ENCODE results near the gene RBP2.

Gene RBP2

DNA sequence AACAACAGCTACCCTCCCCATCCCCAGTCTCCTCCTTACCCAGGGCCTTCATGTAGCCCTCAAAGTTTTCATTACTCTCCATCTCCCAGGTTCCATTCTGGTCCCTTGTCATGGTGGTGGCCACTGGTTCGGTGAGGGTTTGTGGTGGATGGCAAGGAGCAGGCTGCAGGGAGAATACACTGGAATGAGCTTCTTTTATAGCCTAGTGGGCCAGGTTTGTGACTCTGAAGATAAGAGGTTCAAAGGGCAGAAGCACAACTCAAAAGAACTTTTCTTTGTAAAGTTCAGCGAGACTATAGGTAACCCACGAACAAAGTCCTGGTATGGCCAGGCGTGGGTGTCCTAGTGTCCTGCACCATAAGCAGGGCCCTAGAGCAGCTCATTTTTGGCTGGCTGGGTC is at the start of gene RBP2:
Gene RBP2, minus strand, starts transcription at position 169 of the 400 bp plus-strand sequence. Its CDS starts 57 bp downstream, at position 112.
- DNase-seq (ENCODE audit: low read depth in 2 of 2) = no peak

DNA sequence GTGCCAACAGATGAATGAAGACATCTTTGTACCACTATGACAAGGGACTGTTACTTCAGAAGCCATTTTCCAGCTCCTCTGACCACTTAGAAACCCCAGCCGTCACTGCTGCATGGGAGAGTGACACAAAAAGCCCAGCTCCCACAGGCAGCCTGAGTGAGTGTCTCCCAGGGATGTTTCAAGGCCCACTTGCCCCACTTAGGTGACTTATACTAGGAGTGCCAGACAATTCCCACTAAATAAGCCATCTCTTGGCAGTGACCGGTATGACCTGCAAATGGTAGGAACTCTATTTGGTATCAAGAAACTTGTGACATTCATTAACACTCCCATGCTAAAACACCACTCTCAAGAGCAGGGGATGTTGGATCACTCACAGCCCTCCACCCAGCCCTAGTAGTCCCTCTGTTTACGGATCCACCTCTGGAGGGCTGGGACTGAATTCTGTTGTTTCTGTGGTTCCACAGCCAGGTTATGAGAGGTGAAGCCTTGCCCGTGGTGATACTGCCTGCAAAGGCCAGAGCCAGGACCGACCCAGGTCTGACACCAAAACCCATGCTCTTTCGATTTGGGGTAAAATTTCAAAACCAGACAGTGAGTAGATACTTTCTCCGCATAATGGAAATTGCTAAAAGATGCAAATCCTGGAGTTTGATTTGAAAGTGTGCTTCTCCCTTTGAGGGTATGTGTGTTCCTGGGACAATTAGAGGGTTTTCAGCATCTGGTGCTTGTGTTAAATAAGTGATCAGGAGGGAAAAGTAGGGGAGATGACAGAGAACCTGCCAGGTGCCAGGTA is 48.7 kb upstream of the RBP2 start:
- no peak for DNase-seq (ENCODE audit: low read depth in 2 of 2)

DNA sequence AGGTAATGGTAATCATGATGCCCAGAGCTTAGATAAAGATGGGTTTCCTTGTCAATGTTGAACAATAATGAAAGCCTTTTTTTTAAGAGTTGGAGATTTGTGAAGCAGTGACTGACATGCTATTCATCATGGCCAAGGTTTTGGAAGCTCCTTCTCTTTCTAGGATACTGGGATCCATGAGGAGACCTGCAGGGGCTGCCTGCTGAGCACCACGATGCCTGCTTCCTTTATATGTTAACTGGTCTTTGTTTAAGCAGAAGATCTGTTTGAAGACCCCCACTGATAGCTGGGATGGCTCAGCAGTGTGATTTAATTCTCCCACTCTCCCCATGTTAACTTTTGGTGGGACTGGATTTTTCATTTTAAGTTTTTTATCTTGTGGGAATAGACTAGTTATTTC is 47.4 kb upstream of the RBP2 start:
- no peak for DNase-seq (ENCODE audit: low read depth in 2 of 2)

DNA sequence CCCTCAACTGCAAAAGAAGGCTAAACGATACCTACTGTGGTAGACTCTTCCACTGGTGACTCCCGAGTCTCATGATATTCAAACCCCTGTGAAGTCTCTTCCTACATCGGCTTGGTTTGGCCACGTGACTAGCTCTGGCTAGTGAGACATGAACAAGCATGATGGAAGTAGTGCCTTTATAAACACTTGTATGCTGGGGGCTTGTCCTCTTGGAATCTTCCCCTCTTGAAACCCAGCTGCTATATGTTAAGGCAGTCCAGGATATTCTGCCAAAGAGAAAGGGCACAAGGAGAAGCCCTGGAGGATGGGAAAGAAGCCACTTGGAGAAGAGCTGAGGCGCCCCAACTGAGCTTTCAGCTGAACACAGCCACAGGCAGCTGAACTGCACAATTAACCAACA is 46.9 kb upstream of the RBP2 start:
- no peak for DNase-seq (ENCODE audit: low read depth in 2 of 2)

DNA sequence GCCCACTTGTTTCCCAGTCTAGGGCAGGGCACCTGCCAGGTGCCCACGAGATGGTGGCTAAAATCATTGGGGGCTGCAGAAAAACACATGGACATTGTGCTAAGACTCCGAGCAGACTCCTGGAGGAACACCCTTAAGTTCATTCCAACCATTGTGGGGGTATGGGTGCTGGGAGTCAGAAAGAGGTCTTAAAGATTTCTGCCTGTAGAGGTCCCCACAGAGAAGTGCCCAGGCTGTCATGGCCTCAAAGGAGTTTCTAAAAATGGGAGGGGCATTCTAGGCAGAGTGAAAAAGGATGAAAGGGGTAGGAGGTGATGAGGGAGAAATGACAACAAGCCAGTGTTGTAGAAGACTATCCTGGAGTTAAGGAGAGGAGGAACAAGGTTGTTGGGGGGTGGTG is 46.1 kb upstream of the RBP2 start:
- no peak for DNase-seq (ENCODE audit: low read depth in 2 of 2)

DNA sequence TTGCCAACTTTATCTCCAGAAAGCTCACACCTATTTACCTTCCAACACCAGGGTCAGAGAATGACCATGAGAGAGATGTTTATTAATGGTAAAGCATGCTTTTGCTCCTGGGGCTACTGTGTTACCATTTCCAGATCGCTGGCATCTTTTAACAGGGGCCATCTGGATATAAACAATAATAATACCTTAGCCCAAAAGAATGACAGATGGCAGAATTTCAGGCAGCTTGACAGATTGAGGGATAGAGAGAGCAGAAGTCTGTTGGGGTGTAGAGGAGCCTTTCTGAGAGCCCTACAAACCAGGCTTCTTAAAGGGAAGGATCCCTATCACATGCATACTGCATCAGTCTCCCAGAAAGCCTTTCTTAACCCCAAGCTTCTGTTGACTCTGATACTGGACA is 45.5 kb upstream of the RBP2 start:
- DNase-seq (ENCODE audit: low read depth in 2 of 2) = no peak

DNA sequence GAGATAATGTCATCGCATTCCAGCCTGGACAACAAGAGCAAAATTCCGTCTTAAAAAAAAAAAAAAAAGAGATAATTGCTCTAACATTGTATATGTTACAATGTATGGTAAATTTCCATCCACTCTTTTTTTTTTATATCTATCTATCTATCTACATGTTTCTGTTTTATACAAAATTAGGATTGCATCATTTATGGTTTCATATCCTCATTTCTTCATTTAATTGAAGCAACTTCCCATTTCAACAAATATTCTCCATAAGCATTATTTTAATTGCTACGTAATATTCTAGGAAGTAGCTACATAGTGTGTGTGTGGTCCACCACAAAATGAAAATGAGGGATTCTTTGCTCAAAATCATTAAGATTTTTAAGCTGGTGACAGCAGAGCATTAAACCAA is 44.8 kb upstream of the RBP2 start:
- no peak for DNase-seq (ENCODE audit: low read depth in 2 of 2)

DNA sequence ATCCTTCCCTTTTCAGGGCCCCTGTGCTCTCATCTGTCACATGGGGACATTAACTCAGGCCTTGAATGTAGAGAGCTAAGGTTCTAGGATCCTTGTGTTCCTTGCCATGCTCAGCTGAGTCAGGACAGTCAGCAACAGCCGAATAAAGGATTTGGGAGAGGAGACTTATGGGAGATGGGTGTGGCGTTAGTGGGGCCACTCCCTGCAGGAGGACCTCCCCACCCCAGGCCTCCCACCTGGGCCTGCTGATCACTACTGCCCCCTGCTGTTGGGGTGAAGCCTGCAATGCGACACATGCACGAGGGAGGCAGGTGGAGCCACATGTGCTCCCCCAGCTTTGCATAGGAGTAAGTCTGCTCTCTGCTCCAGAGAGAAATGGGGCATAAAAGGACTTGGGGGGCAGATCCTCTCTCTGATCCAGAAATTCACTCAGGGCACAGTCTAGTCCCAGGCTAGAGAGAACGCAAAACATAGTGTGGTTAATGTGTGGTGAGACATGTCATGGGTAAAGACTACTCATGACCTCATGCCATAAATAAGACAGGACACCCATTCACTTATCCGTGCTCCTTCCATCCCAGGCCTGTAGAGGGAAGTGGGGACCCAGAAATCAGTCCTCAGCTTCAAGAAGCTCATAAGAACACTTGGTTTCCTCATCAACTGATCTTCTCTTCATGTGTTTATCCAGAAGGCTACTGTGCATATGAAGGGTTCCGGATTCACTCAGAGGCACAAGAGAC is 43.9 kb upstream of the RBP2 start:
- DNase-seq (ENCODE audit: low read depth in 2 of 2) = no peak

DNA sequence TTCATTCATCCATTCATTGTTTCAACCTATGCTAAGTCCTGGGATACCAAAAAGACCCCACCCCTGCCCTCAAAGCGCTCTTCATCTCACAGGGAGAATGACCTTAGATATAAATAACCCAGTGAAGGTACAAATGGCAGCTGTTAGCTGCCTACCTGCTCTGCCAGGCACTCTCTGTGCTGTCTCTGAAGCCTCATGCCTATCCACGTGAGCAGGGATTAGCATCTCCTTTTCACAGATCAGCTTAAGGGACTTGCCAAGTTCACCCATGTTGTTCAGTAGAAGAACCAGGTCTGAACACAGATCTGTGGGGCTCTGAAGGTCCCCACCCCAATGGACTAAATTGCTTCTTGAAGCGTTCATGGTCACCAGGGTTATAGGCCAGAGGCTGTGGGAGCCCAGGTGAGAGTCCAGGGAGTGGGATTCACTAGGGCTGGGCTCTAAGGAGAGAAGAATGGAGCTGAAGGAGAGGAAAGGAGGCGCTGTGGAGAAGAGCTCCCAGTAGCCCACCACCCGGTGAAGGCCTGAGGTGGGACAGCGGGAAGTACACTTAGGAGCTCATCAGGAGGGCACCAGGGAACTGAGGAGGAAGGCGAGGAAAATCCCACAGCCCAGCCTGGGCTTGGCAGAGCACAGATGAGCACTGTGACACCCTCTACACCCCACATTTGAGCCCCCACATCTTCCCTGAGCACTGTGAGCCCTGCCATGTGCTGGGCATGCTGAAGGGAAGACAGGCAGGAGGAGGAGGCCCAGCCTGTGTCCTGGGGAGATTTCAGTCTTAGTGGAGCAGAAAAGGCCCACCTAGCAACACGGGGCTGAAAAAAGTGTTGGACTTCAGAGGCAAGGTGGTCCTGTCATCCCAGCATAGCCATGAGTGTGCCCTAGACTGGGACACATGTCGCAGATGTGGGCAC is 42.9 kb upstream of the RBP2 start:
- no peak for DNase-seq (ENCODE audit: low read depth in 2 of 2)

DNA sequence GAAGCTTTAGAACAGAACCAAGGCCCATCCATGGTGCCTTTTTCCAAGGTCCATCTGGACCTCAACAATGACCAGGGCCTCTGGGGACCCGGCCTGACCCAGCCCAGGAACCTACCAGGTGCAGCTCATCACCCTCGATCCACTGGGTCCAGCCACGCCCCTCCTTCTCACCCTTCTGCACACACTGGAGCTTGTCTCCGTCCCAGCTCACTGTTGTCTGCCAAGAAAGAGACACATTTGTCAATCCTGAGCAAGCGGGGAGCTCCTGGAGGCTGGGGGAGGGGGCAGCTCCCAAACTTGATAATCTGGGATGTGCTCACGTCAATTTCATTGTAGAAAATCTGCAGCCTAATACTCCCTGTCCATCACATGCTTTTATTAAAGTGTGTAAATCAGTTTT is 42.0 kb upstream of the RBP2 start:
- no peak for DNase-seq (ENCODE audit: low read depth in 2 of 2)

DNA sequence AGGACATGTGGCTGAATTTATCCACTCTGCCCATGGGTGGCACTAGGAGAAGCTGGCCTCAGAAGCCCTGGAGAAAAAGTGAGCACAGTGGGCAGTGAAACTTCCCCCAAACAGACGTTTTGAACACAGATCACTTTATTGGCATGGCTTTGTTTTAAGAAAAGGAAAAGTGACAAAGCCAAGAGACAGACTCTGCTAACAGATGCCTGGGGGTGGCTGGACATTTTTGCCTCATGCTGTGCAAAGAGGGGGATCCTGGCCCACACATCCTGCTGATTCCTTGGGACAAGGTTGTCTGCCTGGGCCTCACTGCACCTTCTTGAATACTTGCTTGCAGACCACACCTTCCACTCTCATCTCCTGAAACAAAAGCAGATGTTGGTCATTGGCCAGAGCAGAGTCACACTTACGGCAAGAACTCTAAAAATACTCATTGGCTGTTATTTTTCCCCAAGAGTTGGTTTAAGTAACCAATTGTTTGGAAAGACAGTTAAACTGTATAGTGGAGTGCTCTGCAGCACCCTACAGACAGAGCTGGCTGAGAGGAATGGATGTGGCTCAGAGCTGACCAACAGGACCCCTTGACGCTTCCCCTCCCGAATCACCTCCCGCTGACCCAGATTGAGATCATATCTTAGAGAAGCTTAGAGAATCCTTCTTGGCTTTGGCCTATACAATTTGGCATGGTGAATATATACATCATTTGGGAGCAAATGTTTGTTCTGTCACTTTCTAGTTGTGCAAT is 41.2 kb upstream of the RBP2 start:
- DNase-seq (ENCODE audit: low read depth in 2 of 2) = no peak

DNA sequence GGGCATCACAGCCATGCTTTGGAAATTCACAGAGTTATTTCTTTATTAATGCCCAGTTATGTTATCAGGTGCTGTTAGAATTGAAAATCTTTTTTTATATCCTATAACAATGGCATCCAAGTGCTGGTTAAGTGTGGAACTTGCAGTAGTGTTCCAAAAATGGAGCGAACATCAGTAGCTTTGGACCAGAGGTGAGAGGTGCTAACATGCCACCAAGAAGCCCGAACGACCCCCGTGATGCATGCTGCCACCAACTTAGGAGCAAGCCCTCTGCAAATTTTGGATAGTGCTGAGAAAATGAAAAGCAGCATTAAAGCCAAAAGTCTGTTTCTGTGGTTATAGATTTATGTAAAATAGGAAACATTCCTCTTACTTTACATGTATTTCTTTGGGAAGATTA is 38.4 kb upstream of the RBP2 start:
- no peak for DNase-seq (ENCODE audit: low read depth in 2 of 2)

DNA sequence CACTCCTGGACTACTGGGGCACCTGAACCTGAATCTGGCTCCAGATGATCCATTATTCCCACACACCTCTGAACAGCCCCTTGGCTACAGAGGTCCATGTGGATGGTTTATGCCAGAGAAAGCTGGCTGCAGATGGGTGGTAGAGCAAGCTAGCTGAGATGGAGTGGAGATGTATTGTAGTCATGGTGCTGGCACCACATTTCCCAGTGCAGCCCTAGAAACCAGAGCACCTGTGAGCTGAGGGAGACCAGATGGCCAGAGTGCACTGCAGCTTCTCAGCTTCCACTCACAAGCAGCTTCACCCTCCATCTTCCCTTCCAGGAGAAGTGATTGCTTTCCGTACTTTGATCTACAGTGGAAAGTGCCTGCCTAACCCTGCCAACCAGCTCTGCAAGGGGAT is 33.3 kb upstream of the RBP2 start:
- DNase-seq (ENCODE audit: low read depth in 2 of 2) = no peak

DNA sequence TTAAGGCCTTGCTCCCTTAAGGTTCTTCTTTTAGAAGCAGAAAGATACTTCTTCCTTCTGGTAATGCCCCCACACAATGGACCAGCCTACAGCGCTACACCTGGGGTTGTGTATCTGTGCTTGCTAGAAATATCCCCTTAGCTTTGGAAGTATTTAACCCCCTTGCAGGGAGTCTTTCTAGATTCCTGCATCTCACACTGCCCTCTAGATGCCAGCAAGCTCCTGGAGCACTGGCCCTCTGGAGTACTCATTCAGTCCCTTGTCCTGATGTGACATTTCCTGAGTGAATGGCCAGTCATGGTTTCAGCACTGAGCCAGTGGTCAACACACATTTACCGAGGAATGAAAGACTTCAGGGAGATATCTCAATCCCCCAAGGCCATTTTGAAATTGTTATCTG is 30.4 kb upstream of the RBP2 start:
- DNase-seq (ENCODE audit: low read depth in 2 of 2) = no peak

DNA sequence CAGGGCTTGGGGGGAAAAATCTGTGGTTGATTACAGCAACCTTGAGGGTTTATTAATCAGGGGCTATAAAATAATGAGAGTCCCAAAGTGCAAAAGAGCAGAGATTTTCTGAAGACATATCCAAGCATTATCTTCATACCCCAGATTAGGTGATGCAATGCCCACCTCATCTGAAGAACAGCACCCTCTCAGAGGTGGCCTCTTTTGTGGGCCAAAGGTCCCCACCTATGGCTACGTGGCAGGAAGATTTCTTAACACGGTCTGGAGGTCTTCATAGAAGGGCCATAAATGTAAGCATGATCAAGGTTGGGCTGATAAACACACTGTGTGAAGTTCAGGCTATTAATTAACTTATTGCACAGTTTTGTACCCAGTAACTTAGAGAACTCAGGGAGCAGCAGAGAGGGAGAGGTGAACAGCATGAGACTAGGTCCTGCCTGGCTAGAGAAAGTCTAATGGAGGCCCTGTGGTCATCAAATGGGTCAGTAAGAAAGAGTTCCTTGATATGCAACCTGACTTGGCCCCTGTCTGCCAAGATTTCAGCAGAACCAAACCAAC is 29.6 kb upstream of the RBP2 start:
- DNase-seq (ENCODE audit: low read depth in 2 of 2) = no peak

DNA sequence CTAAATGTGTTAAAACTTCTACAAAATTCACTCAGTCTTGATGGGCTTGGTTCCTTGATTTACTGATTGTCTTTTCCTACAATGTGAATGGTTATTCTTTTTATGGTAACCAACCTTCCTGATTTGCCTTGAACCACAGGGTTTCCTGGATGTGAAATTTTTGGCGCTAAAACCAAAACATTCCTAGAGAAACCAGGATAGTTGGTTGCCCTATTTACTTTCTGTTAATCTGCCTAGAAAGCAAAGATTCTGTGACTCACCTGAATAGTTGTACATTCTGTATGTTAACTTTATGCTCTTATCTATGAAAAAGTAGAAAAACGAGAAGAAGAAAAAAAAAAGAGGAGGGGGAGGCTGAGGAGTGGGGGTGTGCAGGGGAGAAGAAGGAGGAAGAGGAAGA is 23.2 kb upstream of the RBP2 start:
- DNase-seq (ENCODE audit: low read depth in 2 of 2) = no peak

DNA sequence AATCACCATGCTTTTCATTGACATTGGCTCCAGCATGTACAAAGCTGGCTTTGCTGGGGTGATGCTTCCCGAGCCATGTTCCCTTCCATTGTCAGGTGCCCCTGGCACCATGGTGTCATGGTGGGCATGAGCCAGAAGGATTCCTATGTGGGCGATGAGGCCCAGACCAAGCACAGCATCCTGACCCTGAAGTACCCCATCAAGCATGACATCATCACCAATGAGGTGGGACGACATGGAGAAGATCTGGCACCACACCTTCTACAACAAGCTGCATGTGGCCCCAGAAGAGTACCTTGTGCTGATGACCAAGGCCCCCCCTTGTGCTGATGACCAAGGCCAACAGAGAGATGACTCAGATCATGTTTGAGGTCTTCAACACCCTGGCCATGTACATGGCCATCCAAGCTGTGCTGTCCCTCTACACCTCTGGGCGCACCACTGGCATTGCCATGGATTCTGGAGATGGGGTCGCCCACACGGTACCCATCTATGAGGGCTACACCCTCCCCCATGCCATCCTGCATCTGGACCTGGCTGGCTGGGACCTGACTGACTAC is 17.6 kb upstream of the RBP2 start:
- no peak for DNase-seq (ENCODE audit: low read depth in 2 of 2)

DNA sequence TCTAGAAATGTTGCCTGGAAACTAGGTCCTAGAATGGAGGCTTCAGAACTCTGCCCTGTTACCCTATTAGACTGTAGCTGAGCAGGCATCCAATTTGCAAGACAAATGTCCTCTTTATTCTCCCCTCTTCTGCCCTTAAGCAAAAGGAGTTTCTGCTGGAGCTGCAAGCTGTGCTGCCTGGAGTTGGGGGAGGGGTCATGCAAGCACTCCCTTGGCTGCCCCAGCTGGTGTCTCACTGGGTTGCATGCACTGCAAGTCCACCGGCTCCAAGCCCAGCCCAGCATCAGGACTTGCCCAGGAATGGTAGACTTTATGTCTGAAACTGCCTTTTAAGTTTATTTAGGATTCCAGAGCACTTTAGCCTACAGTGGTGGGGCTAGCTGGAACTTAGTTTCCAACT is 15.7 kb upstream of the RBP2 start:
- no peak for DNase-seq (ENCODE audit: low read depth in 2 of 2)

DNA sequence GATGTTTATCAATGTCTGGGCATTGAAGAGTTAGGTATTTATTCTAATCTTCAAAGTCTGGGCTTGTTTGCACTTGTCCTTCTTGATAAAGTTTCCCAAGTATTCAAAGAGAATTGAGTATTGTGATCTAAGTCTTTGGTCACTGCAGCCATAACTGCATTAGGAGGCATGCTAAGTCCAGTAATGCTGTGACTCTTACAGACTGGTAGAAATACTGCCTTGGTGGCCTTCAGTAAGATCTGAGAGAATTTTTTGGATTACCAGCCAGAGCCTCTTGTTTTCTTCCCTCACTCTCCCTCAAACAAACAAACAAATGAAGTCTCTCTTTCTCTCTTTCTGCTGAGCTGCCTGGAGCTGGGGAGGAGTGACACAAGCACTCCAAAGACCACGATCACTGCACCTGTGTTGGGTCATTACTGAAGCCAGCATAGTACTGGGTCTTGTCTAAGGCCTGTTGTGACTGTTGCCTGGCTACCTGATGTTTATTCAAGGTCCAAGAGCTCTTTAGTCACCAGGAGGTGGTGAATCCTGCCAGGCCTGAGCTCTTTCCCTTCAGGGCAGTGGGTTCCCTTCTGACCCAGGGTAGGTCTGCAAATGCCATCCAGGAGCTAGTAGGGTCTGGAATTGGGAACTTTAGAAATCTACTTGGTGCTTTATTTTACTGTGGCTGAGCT is 14.8 kb upstream of the RBP2 start:
- DNase-seq (ENCODE audit: low read depth in 2 of 2) = no peak

DNA sequence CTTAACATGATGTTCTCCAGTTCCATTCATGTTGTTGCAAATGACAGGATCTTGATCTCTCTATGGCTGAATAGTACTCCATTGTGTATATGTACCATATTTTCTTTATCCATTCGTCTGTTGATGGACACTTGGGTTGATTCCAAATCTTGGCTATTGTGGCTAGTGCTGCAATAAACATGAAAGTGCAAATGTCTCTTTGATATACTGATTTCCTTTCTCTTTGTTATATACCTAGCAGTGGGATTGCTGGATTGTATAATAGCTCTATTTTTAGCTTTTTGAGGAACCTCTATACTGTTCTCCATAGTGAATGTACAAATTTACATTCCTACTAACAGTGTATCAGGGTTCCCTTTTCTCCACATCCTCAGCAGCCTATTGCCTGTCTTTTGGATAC is 5.9 kb upstream of the RBP2 start:
- no peak for DNase-seq (ENCODE audit: low read depth in 2 of 2)
